Karpas-422 (cell line): ENCODE results near the gene SPDYA. TPM values are rescaled to one million over a fixed set of nuclear protein-coding genes. Genes with fewer than 3 reads are reported as not detected.
A peak's percentile ranks its signal among the peaks of the same experiment; 100 is the strongest.

Source experiments
- DNase-seq: peaks from one replicate; pipeline ENCODE4 v3.0.0-alpha.2; 2015
- H2AFZ ChIP-seq: fragments of 200-600 bp; sonication (generic); 2 replicates; pipeline ENCODE4 v1.6.1; 2014; ENCODE audit warnings: antibody characterized with exemption, low read length, mixed read lengths
- H3K27ac ChIP-seq: fragments of 200-600 bp; sonication (generic); 2 replicates; pipeline ENCODE4 v1.5.1; 2014; ENCODE audit warnings: mild to moderate bottlenecking, low read length, moderate library complexity
- H3K27me3 ChIP-seq: fragments of 200-600 bp; sonication (generic); 2 replicates; pipeline ENCODE4 v1.6.1; 2014; ENCODE audit warnings: low read length, mixed read lengths
- H3K36me3 ChIP-seq: fragments of 200-600 bp; sonication (generic); 2 replicates; pipeline ENCODE4 v1.6.1; 2014; ENCODE audit warnings: low read length, mixed read lengths; ENCODE audit not compliant: insufficient read depth
- H3K4me1 ChIP-seq: fragments of 200-600 bp; sonication (generic); 2 replicates; pipeline ENCODE4 v1.6.1; 2014; ENCODE audit warnings: mild to moderate bottlenecking, low read length, mixed read lengths
- H3K4me2 ChIP-seq: fragments of 200-600 bp; sonication (generic); 2 replicates; pipeline ENCODE4 v1.6.1; 2014; ENCODE audit warnings: low read length, low read depth, mild to moderate bottlenecking; ENCODE audit not compliant: poor library complexity, severe bottlenecking
- H3K4me3 ChIP-seq: fragments of 200-600 bp; sonication (generic); 2 replicates; pipeline ENCODE4 v1.5.1; 2014; ENCODE audit warnings: mild to moderate bottlenecking, antibody characterized with exemption, low read length, mixed read lengths
- H3K79me2 ChIP-seq: fragments of 200-600 bp; sonication (generic); 2 replicates; pipeline ENCODE4 v1.6.1; 2014; ENCODE audit warnings: mild to moderate bottlenecking, low read length, mixed read lengths
- H3K9ac ChIP-seq: fragments of 200-600 bp; sonication (generic); 2 replicates; pipeline ENCODE4 v1.6.0; 2014; ENCODE audit warnings: low read length
- H3K9me2 ChIP-seq: fragments of 200-600 bp; sonication (generic), shearing (Covaris generic); replicated peaks from 2 replicates; pipeline ENCODE4 v1.6.0; 2014; ENCODE audit warnings: mild to moderate bottlenecking, low read length, moderate library complexity; ENCODE audit not compliant: insufficient read depth
- H3K9me3 ChIP-seq: fragments of 300-700, 200-600 bp; sonication (generic); 2 replicates; pipeline ENCODE4 v1.6.1; 2014; ENCODE audit warnings: low read length, mixed read lengths
- H4K20me1 ChIP-seq: fragments of 200-600 bp; sonication (generic); 2 replicates; pipeline ENCODE4 v1.6.1; 2014; ENCODE audit warnings: mild to moderate bottlenecking, antibody characterized with exemption, low read length, low read depth; ENCODE audit not compliant: insufficient read depth
- total RNA-seq: library from RNA; depleted of rRNA; stranded (reverse); fragments of >200 nt; shearing (Covaris generic); gene quantifications from 2 replicates; pipeline ENCODE4 v1.2.3, GENCODE V29; 2014; ENCODE audit warnings: low replicate concordance

SPDYA gene
- total RNA-seq, 1 experiment from 2014 or later = 0.78 TPM

DNA sequence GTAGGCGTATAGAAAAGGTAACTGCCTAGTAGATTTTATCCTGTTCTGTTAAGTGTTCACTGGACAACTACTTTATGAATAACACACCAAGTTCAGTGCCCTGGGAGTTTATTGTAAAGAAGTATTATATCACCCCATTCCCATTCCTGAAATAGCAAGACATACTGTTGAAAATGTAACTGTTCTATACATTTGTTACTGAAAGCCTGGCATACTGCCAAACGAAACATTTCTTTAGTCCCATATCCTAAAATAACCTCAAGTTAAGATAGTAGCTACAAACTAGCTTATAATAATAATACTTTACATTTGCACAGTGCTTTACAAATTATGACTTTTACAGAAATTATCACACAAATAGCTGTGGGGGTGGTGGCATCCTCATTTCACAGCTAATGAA lies 25.1 kb downstream of the SPDYA start:
- no peaks in the 10 kb centered on the region for H3K9me2 ChIP-seq
- no peak overlapping the region for H2AFZ ChIP-seq
- H3K79me2 ChIP-seq = no peaks in the 10 kb centered on the region
- H3K27ac ChIP-seq = no peak overlapping the region
- H3K4me1 ChIP-seq = peaks cover 7% of the 10 kb centered on the region
- no peaks in the 10 kb centered on the region for H3K27me3 ChIP-seq
- no peak overlapping the region for H3K9ac ChIP-seq
- peaks cover 7% of the 10 kb centered on the region; the same call in 1 of the 2 replicates for H3K36me3 ChIP-seq
- H3K4me2 ChIP-seq = no peak overlapping the region
- no peaks in the 10 kb centered on the region for H4K20me1 ChIP-seq
- H3K9me3 ChIP-seq = no peaks in the 10 kb centered on the region
- DNase-seq = no peak
- no peak overlapping the region for H3K4me3 ChIP-seq

DNA sequence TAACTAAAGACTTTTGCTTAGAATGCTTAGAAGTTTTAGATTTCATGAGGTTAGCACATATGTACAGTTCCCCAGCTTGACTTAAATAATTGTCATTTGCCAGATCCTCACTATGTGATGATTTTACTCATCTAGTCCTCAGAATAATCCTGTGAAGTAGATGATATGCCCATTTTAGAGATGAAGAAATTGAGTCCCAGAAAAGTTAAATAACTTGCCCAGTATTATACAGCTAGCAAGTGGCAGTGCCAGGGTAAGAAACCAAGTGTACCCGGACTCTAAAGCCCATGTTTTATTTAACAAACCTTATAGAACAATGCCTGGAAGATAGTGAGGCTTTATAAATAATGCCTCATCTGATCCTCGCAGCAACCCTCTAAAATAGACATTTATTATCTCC lies 28.3 kb downstream of the SPDYA start:
- H3K27ac ChIP-seq = no peak overlapping the region

DNA sequence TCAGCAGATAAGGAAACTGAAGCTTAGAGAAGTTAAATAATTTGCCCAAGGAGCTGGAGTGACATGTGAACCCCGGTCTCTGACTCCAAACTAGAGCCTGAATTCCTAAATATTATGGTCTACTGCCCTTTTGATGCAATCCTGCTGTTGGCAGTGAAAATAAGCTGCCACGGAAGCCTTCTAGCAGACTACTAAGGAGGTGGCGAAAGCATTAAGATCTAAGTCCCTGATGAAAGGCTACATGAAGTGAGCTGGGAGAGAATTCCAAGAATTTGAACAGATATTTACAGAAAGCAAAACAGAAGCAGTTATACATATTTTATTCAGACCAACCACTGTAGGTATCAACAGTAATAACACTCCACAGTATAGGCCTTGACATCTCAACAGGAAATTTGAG lies 31.4 kb downstream of the SPDYA start:
- Histone ChIP-seq H3K4me3 (no peak overlapping the region), H3K9ac (no peak overlapping the region), H3K9me2 (no peaks in the 10 kb centered on the region), H2AFZ (no peak overlapping the region), H4K20me1 (no peaks in the 10 kb centered on the region), H3K27me3 (no peaks in the 10 kb centered on the region), H3K79me2 (no peaks in the 10 kb centered on the region), H3K4me1 (no peaks in the 10 kb centered on the region), H3K9me3 (no peaks in the 10 kb centered on the region), H3K27ac (no peak overlapping the region), H3K4me2 (no peak overlapping the region), H3K36me3 (no peaks in the 10 kb centered on the region)
- no peak for DNase-seq

More for the DNA sequence above, 28.3 kb downstream of the SPDYA start:
- no peak overlapping the region for H3K4me3 ChIP-seq
- H3K9ac ChIP-seq = no peak overlapping the region
- no peaks in the 10 kb centered on the region for H3K27me3 ChIP-seq
- no peak for DNase-seq
- no peaks in the 10 kb centered on the region for H4K20me1 ChIP-seq
- no peak overlapping the region for H2AFZ ChIP-seq
- H3K4me2 ChIP-seq = no peak overlapping the region
- peaks cover 7% of the 10 kb centered on the region for H3K4me1 ChIP-seq
- H3K36me3 ChIP-seq = no peaks in the 10 kb centered on the region
- no peaks in the 10 kb centered on the region for H3K79me2 ChIP-seq
- no peaks in the 10 kb centered on the region for H3K9me3 ChIP-seq
- H3K9me2 ChIP-seq = no peaks in the 10 kb centered on the region

DNA sequence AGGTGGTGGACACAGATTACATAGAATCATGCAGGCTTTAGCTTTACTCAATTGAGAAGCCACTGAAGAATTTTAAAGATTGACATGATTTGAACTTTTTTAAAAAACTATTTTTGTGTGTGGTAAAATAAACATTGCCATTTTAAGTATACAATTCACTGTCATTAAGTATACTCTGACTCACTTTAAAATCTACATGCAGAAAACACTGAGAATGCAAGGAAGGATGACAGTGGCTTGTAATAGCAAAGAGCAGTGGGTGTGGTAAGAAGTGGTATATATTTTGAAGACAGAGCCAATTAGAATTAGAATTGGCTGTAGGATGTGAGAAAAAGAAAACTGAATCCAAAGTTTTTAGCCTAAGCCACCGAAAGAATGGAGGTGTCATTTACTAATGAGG lies 44.6 kb downstream of the SPDYA start:
- Histone ChIP-seq H3K79me2 (peaks cover 10% of the 10 kb centered on the region), H3K4me3 (no peak overlapping the region), H3K27ac (no peak overlapping the region), H3K27me3 (no peaks in the 10 kb centered on the region), H3K4me2 (no peak overlapping the region), H3K9me3 (no peaks in the 10 kb centered on the region), H4K20me1 (no peaks in the 10 kb centered on the region), H2AFZ (no peak overlapping the region), H3K4me1 (no peaks in the 10 kb centered on the region), H3K36me3 (peaks cover 14% of the 10 kb centered on the region; the same call in 1 of the 2 replicates), H3K9me2 (no peaks in the 10 kb centered on the region), H3K9ac (no peak overlapping the region)
- no peak for DNase-seq

DNA sequence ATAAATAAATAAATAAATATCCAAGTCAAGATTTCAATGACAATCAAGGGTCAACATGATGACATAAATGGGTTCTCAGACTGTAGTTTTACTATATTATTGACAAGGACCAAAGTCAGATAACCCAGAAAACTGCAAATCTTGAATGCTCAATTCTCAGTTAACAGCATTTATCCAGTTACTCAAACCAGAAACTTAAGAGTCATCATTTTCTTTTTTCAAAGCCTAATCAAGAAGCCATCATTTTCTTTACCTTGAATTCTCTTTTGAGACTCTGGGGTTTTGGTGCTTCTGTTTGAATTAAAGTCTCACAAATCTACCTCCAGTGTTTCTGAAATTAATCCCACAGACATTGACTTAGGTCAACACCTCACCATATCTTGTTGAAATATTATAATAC lies 45.3 kb downstream of the SPDYA start:
- no peak overlapping the region for H3K4me3 ChIP-seq
- H3K4me1 ChIP-seq = no peaks in the 10 kb centered on the region
- H2AFZ ChIP-seq = no peak overlapping the region
- peaks cover 15% of the 10 kb centered on the region; the same call in 1 of the 2 replicates for H3K36me3 ChIP-seq
- H3K27ac ChIP-seq = no peak overlapping the region
- H3K9me3 ChIP-seq = no peaks in the 10 kb centered on the region
- H3K27me3 ChIP-seq = no peaks in the 10 kb centered on the region
- H3K9me2 ChIP-seq = no peaks in the 10 kb centered on the region
- no peak overlapping the region for H3K9ac ChIP-seq
- H3K4me2 ChIP-seq = no peak overlapping the region
- no peaks in the 10 kb centered on the region for H4K20me1 ChIP-seq
- DNase-seq = no peak
- H3K79me2 ChIP-seq = peaks cover 14% of the 10 kb centered on the region

DNA sequence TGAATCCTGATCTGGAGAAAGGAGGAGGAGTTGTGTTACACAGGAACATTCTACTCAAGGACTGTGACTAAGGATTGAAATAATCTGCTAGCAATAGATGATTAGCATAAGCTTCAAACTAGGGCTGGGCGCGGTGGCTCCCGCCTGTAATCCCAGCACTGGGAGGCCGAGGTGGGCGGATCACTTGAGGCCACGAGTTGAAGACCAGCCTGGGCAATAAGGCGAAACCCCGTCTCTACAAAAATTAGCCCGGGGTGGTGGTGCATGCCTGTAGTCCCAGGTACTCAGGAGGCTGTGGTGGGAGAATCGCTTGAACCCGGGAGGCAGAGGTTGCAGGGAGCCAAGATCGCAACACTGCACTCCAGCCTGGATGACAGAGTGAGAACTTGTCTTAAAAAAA lies 58.0 kb downstream of the SPDYA start:
- peak overlapping the region; percentile 89 for H3K4me2 ChIP-seq
- H3K9ac ChIP-seq = peak overlapping the region; percentile 81
- peaks cover 12% of the 10 kb centered on the region; the same call in 1 of the 2 replicates for H3K36me3 ChIP-seq
- no peaks in the 10 kb centered on the region; the same call in 1 of the 2 replicates for H4K20me1 ChIP-seq
- H3K4me3 ChIP-seq = peak overlapping the region; percentile 85
- peaks cover 23% of the 10 kb centered on the region for H3K4me1 ChIP-seq
- no peaks in the 10 kb centered on the region for H3K9me3 ChIP-seq
- H3K27ac ChIP-seq = no peak overlapping the region
- peaks cover 60% of the 10 kb centered on the region for H3K79me2 ChIP-seq
- no peaks in the 10 kb centered on the region for H3K9me2 ChIP-seq
- DNase-seq = no peak
- H2AFZ ChIP-seq = no peak overlapping the region
- H3K27me3 ChIP-seq = no peaks in the 10 kb centered on the region

DNA sequence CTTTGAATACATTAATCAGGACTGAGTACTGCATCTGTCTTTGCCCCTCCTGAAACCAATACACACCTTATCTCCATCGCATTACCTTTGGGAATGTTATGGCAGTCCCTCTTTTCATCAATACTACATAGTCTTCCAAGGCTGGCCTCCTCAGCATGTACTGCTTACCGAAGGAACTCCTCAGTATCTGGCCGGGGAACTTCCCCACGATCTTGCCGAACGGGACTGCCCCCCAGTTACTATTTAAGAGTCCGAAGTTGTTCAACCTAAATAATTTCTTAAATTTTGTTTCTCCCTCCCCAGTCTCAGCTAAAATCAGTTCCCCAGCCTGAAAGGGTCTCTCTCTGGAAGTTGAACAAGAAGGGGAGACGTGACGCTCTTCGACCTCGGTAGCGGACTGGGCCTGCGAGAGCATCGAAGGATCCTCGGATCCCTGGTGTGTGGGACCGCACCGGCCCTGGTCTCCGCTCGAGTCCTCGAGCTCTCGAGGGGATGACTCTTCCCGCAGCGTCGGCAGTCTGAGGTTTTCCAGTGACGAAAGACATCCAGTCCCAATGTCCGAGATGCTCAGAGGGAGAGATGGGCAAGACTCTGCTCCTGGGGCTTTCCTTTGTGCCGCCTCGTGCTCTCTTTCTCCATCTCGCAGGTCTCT lies 59.0 kb downstream of the SPDYA start:
- Histone ChIP-seq H3K27me3 (no peaks in the 10 kb centered on the region), H3K9ac (peak overlapping the region; percentile 81), H2AFZ (peak overlapping the region; percentile 22), H4K20me1 (no peaks in the 10 kb centered on the region; the same call in 1 of the 2 replicates), H3K27ac (no peak overlapping the region), H3K9me3 (no peaks in the 10 kb centered on the region), H3K4me1 (peaks cover 23% of the 10 kb centered on the region), H3K4me3 (peak overlapping the region; percentile 85), H3K4me2 (peak overlapping the region; percentile 89), H3K79me2 (peaks cover 50% of the 10 kb centered on the region), H3K36me3 (peaks cover 6% of the 10 kb centered on the region; the same call in 1 of the 2 replicates), H3K9me2 (no peaks in the 10 kb centered on the region)
- peak; percentile 61 for DNase-seq

DNA sequence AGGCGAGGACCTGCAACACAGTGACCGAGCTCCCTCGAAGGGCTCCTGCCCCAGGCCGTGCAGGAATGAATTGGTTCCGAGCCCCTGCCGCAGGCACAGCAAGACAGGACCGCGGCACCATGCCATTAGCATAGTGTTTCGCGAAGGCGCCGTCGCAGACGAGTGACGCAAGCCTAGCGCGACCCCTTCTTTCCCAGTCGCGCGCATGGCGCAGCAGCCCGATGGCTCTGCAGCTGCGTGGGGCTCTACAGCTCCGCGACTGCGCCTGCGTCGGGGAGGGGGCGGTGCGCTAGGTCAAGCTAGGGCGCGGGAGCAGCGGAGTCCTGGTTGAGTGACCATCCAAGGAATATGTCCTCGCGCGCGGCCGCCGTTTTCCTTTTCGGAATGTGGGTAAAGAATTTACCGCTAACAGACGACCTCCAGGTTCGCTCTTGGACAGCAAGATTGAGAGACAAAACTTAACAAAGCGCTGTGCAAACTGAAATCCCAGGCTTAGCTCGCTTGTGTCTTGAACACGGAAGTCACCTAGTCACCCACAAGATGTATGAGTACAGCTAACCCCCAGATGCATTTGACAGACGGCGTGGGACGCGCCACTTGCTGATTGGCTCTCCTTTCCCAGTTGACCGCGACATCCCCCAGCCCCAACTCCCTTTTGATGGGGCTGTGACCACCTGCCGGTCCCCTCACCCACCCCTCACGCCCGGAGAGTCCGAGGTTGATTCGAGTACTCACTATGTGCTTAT lies 59.7 kb downstream of the SPDYA start, which contains the start of gene TRMT61B:
TSS of gene TRMT61B (minus strand) at position 164 of the 746 bp plus-strand sequence. CDS start at position 132, 32 bp downstream.
- Histone ChIP-seq H3K4me1 (peaks cover 23% of the 10 kb centered on the region), H3K79me2 (peaks cover 43% of the 10 kb centered on the region), H3K4me2 (peak within 1 kb of the TSS; percentile 89), H3K27me3 (no peaks in the 10 kb centered on the region), H3K9me3 (no peaks in the 10 kb centered on the region), H4K20me1 (no peaks in the 10 kb centered on the region; the same call in 1 of the 2 replicates), H3K4me3 (peak within 1 kb of the TSS; percentile 85), H3K27ac (peak within 1 kb of the TSS; percentile 10; the same call in 1 of the 2 replicates), H3K36me3 (no peaks in the 10 kb centered on the region), H3K9me2 (no peaks in the 10 kb centered on the region), H3K9ac (peak within 1 kb of the TSS; percentile 81), H2AFZ (peak within 1 kb of the TSS; percentile 87)
- peak; percentile 98 for DNase-seq
